GM19025 (cell line): Measurements from ENCODE around the gene LAMA2.

Experiments
- ATAC-seq: cut with Tn5 transposase; IDR thresholded peaks from one replicate; pipeline ENCODE4 v1.9.1; 2021; ENCODE audit warnings: mild to moderate bottlenecking, low read depth, moderate library complexity; ENCODE audit not compliant: unreplicated experiment

The LAMA2 gene

GRCh38 chr6:129543981-129544380 lies 661.0 kb downstream of the LAMA2 start:
- ATAC-seq = no peak

GRCh38 chr6:129544892-129545612 lies 662.1 kb downstream of the LAMA2 start:
- no peak for ATAC-seq

- ATAC-seq = no peak
Measured at GRCh38 chr6:129546702-129547101, 663.8 kb downstream of the LAMA2 start.

- ATAC-seq = no peak
Measured at GRCh38 chr6:129551486-129551885, 668.5 kb downstream of the LAMA2 start.

- no peak for ATAC-seq
Measured at GRCh38 chr6:129552413-129552812, 669.5 kb downstream of the LAMA2 start.

- no peak for ATAC-seq
Measured at GRCh38 chr6:129555206-129555832, 672.4 kb downstream of the LAMA2 start.

- no peak for ATAC-seq
Measured at GRCh38 chr6:129558248-129558647, 675.3 kb downstream of the LAMA2 start.

GRCh38 chr6:129565366-129565765 lies 682.4 kb downstream of the LAMA2 start:
- ATAC-seq = no peak

- no peak for ATAC-seq
Measured at GRCh38 chr6:129565811-129566210, 682.9 kb downstream of the LAMA2 start.
